DLD1 (cell line): ENCODE measurements around the gene BRD1.

Experiments
- in situ Hi-C: cut with HindIII; loops from 2 replicates; pipeline ENCODE4 v1.10.0; 2017; ENCODE audit warnings: low sequenced_read_pairs

Gene BRD1

GRCh38 chr22:49736538-49736937 is 91.1 kb downstream of the BRD1 start:
- in situ Hi-C loops: no loop called here

GRCh38 chr22:49735901-49736421 is 91.7 kb downstream of the BRD1 start:
- in situ Hi-C loops: no loop called here

- in situ Hi-C loops: no loop called here
These were observed 92.2 kb downstream of the BRD1 start for GRCh38 chr22:49735411-49735900.

- in situ Hi-C loops: no loop called here
These were observed 92.8 kb downstream of the BRD1 start for GRCh38 chr22:49734882-49735281.

GRCh38 chr22:49734390-49734789 is 93.3 kb downstream of the BRD1 start:
- in situ Hi-C loops: no loop called here

GRCh38 chr22:49733631-49734030 is 94.0 kb downstream of the BRD1 start:
- in situ Hi-C loops: no loop called here

- in situ Hi-C loops: no loop called here
These were observed 97.0 kb downstream of the BRD1 start for GRCh38 chr22:49730656-49731055.

- in situ Hi-C loops: no loop called here
These were observed 99.0 kb downstream of the BRD1 start for GRCh38 chr22:49728570-49729271.

GRCh38 chr22:49727881-49728569 is 99.6 kb downstream of the BRD1 start:
- in situ Hi-C loops: no loop called here

GRCh38 chr22:49727191-49727880 is 100.3 kb downstream of the BRD1 start:
- in situ Hi-C loops: no loop called here

- in situ Hi-C loops: no loop called here
These were observed 101.0 kb downstream of the BRD1 start for GRCh38 chr22:49726701-49727101.

- in situ Hi-C loops: no loop called here
These were observed 101.5 kb downstream of the BRD1 start for GRCh38 chr22:49726022-49726681.

GRCh38 chr22:49725516-49725915 is 102.2 kb downstream of the BRD1 start:
- in situ Hi-C loops: no loop called here

GRCh38 chr22:49724893-49725489 is 102.7 kb downstream of the BRD1 start:
- in situ Hi-C loops: no loop called here

GRCh38 chr22:49724030-49724892 is 103.4 kb downstream of the BRD1 start:
- in situ Hi-C loops: no loop called here

- in situ Hi-C loops: no loop called here
These were observed 104.1 kb downstream of the BRD1 start for GRCh38 chr22:49723478-49724029.
